HG03558 (cell line): ENCODE data around the gene CAGE1.
"Not testable (repeated sequence)": the region's sequence is repeated elsewhere in the genome, so short reads cannot be mapped to it uniquely, and the experiment has no call there.

Source experiments
- ATAC-seq: cut with Tn5 transposase; IDR thresholded peaks from one replicate; pipeline ENCODE4 v1.9.1; 2021; ENCODE audit warnings: moderate number of reproducible peaks; ENCODE audit not compliant: unreplicated experiment; ENCODE audit errors: extremely low read depth

CAGE1 gene

GRCh38 chr6:7411328-7411727, 21.8 kb upstream of the CAGE1 start:
- no peak for ATAC-seq

- ATAC-seq: no peak
Observed at GRCh38 chr6:7410851-7411250, 21.3 kb upstream of the CAGE1 start.

GRCh38 chr6:7409740-7410139, 20.2 kb upstream of the CAGE1 start:
- no peak for ATAC-seq

GRCh38 chr6:7406743-7407142, 17.2 kb upstream of the CAGE1 start:
- ATAC-seq: no peak

GRCh38 chr6:7404546-7404945, 15.0 kb upstream of the CAGE1 start:
- ATAC-seq: no peak

- no peak for ATAC-seq
Observed at GRCh38 chr6:7402716-7403115, 13.2 kb upstream of the CAGE1 start.

- no peak for ATAC-seq
Observed at GRCh38 chr6:7401075-7401474, 11.5 kb upstream of the CAGE1 start.

GRCh38 chr6:7392402-7392801, 2.9 kb upstream of the CAGE1 start:
- ATAC-seq: no peak

- ATAC-seq: no peak
Observed at GRCh38 chr6:7391151-7391550, 1.6 kb upstream of the CAGE1 start.

GRCh38 chr6:7390226-7390878, 810 bp upstream of the CAGE1 start:
- no peak for ATAC-seq

- ATAC-seq: no peak
Observed at GRCh38 chr6:7389162-7389450, 436 bp downstream of the CAGE1 start.

GRCh38 chr6:7381092-7381491, 8.4 kb downstream of the CAGE1 start:
- ATAC-seq: no peak

- no peak for ATAC-seq
Observed at GRCh38 chr6:7378740-7379139, 10.8 kb downstream of the CAGE1 start.

GRCh38 chr6:7377961-7378360, 11.6 kb downstream of the CAGE1 start:
- ATAC-seq: no peak

GRCh38 chr6:7373739-7374138, 15.8 kb downstream of the CAGE1 start:
- no peak for ATAC-seq

GRCh38 chr6:7367408-7367807, 22.1 kb downstream of the CAGE1 start:
- no peak for ATAC-seq

- not testable (repeated sequence) for ATAC-seq
Observed at GRCh38 chr6:7351916-7352315, 37.6 kb downstream of the CAGE1 start.

- ATAC-seq: not testable (repeated sequence)
Observed at GRCh38 chr6:7350591-7350990, 39.0 kb downstream of the CAGE1 start.

GRCh38 chr6:7347551-7347997, 42.0 kb downstream of the CAGE1 start:
- not testable (repeated sequence) for ATAC-seq

GRCh38 chr6:7344773-7345450, 44.6 kb downstream of the CAGE1 start:
- not testable (repeated sequence) for ATAC-seq

GRCh38 chr6:7343546-7344475, 45.7 kb downstream of the CAGE1 start:
- ATAC-seq: no peak
